ENCODE results near the gene IFNGR2. TPM values are rescaled to one million over a fixed set of nuclear protein-coding genes. Genes with fewer than 3 reads are reported as not detected.
A peak's percentile ranks its signal among the peaks of the same experiment; 100 is the strongest.

Gene IFNGR2
- total RNA-seq, 1 donor from 2014 or later = 83.5 TPM

- peak; percentile 6 to 37 for ATAC-seq
- no peak for TF ChIP-seq CTCF (IDR thresholded peaks at IDR 0.05)
- Histone ChIP-seq H3K27me3 (ENCODE audit: low read depth) (no peaks in the 10 kb centered on the region), H3K36me3 (peaks cover 68% of the 10 kb centered on the region), H3K4me3 (no peak overlapping the region), H3K4me1 (peaks cover 17% of the 10 kb centered on the region), H3K27ac (peak overlapping the region; percentile 18), H3K9me3 (no peaks in the 10 kb centered on the region)
- intact Hi-C loops (cut with DNase I) = no loop called here
- DNase-seq = no peak
Observed at GRCh38 chr21:33412832-33413519, 9.8 kb downstream of the IFNGR2 start.

GRCh38 chr21:33414068-33414467, 10.9 kb downstream of the IFNGR2 start:
- H3K4me1 ChIP-seq = peaks cover 24% of the 10 kb centered on the region
- intact Hi-C loops (cut with DNase I) = no loop called here
- ATAC-seq (no peak), DNase-seq (no peak)
- no peaks in the 10 kb centered on the region for H3K27me3 ChIP-seq (ENCODE audit: low read depth)
- H3K27ac ChIP-seq = no peak overlapping the region
- peaks cover 74% of the 10 kb centered on the region for H3K36me3 ChIP-seq
- H3K4me3 ChIP-seq = no peak overlapping the region
- no peak for TF ChIP-seq CTCF (IDR thresholded peaks at IDR 0.05)
- H3K9me3 ChIP-seq = no peaks in the 10 kb centered on the region

- H3K4me1 ChIP-seq = peaks cover 33% of the 10 kb centered on the region
- no peak overlapping the region for H3K27ac ChIP-seq
- DNase-seq (no peak), ATAC-seq (no peak)
- intact Hi-C loops (cut with DNase I) = no loop called here
- no peaks in the 10 kb centered on the region for H3K27me3 ChIP-seq (ENCODE audit: low read depth)
- TF ChIP-seq CTCF (IDR thresholded peaks at IDR 0.05) = no peak
- no peak overlapping the region for H3K4me3 ChIP-seq
- H3K36me3 ChIP-seq = peaks cover 81% of the 10 kb centered on the region
- H3K9me3 ChIP-seq = no peaks in the 10 kb centered on the region
Observed at GRCh38 chr21:33414926-33415325, 11.7 kb downstream of the IFNGR2 start.

GRCh38 chr21:33418691-33419090, 15.5 kb downstream of the IFNGR2 start:
- Histone ChIP-seq H3K36me3 (peaks cover 87% of the 10 kb centered on the region), H3K4me1 (peaks cover 19% of the 10 kb centered on the region), H3K9me3 (no peaks in the 10 kb centered on the region), H3K27ac (peak overlapping the region; percentile 15), H3K4me3 (no peak overlapping the region), H3K27me3 (ENCODE audit: low read depth) (no peaks in the 10 kb centered on the region)
- TF ChIP-seq CTCF (IDR thresholded peaks at IDR 0.05) = no peak
- DNase-seq = no peak
- intact Hi-C loops (cut with DNase I) = no loop called here
- ATAC-seq = no peak

- ATAC-seq (peak; percentile 71 to 85), DNase-seq (peak; percentile 58)
- no peaks in the 10 kb centered on the region for H3K9me3 ChIP-seq
- no peaks in the 10 kb centered on the region for H3K27me3 ChIP-seq (ENCODE audit: low read depth)
- H3K36me3 ChIP-seq = peaks cover 92% of the 10 kb centered on the region
- H3K27ac ChIP-seq = peak overlapping the region; percentile 15
- TF ChIP-seq CTCF (IDR thresholded peaks at IDR 0.05) = no peak
- no peak overlapping the region for H3K4me3 ChIP-seq
- H3K4me1 ChIP-seq = peaks cover 19% of the 10 kb centered on the region
- intact Hi-C loops (cut with DNase I) = no loop called here
Observed at GRCh38 chr21:33419538-33420123, 16.4 kb downstream of the IFNGR2 start.

All from lower lobe of right lung (tissue), 2 donors.